Thyroid gland (tissue), 4 donors: ENCODE measurements around the gene STRIP1.

ENCODE experiments used
- CTCF ChIP-seq, 6 experiments: fragments of 200-600 bp in 3 of 6; fragments of 450-650 bp in 3 of 6; sonication (generic) in 3 of 6; IDR thresholded peaks; one replicate each; pipeline ENCODE4 v1.5.1; 2016 to 2019; ENCODE audit warnings: antibody characterized with exemption in 6 of 6, mild to moderate bottlenecking in 2 of 6, inconsistent platforms in 1 of 6, moderate library complexity in 1 of 6
- POLR2A ChIP-seq, 2 donors: fragments of 450-650 bp; IDR thresholded peaks; one replicate each; pipeline ENCODE4 v1.6.1; 2017; ENCODE audit warnings: antibody characterized with exemption in 2 of 2, mild to moderate bottlenecking in 2 of 2, moderate library complexity in 1 of 2

GRCh38 chr1:110067479-110067892, 33.1 kb downstream of the STRIP1 start:
- TF ChIP-seq CTCF (IDR thresholded peaks at IDR 0.05) (no peak), POLR2A (IDR thresholded peaks at IDR 0.05) (no peak)
